Activated T-helper 1 cell treated with anti-CD3 and anti-CD28 coated beads, Interleukin-12 subunit alpha, Interleukin-12 subunit beta, Interleukin-2, Interleukin-4 antibody, amounts not matched to agents 30 ng/mL and 10 ng/mL and 1 ng/mL, durations not matched to agents 14 hours and 24 hours and 36 hours (primary cell): Measurements from ENCODE around the gene EFNB2. TPM values are rescaled to one million over a fixed set of nuclear protein-coding genes. Genes with fewer than 3 reads are reported as not detected.

Experiments used
- DNase-seq: peaks from one replicate; pipeline ENCODE4 v3.0.0; 2021; ENCODE audit warnings: low spot score
- H3K27ac Mint-ChIP-seq: one replicate; pipeline ENCODE4 v1.8.0; 2021; ENCODE audit warnings: mild to moderate bottlenecking, mixed read lengths
- H3K27me3 Mint-ChIP-seq: one replicate; pipeline ENCODE4 v1.8.0; 2022; ENCODE audit warnings: mild to moderate bottlenecking, moderate library complexity, mixed read lengths; ENCODE audit not compliant: insufficient read depth
- H3K36me3 Mint-ChIP-seq: one replicate; pipeline ENCODE4 v1.8.0; 2021; ENCODE audit warnings: low read depth, mixed read lengths
- H3K4me1 Mint-ChIP-seq: one replicate; pipeline ENCODE4 v1.8.0; 2021; ENCODE audit warnings: low read depth, mixed read lengths
- H3K4me3 Mint-ChIP-seq: one replicate; pipeline ENCODE4 v1.8.0; 2021; ENCODE audit warnings: mild to moderate bottlenecking, moderate library complexity, mixed read lengths
- H3K9me3 Mint-ChIP-seq: one replicate; pipeline ENCODE4 v1.8.0; 2021; ENCODE audit warnings: mixed read lengths
- intact Hi-C: fragments of 100-400 bp; cut with micrococcal nuclease; formaldehyde crosslinking; loops from one replicate; pipeline ENCODE4 v1.15.1; 2024
- total RNA-seq: library from RNA; stranded (reverse); gene quantifications from 2 replicates; pipeline ENCODE4 v1.2.3, GENCODE V29; 2022

The EFNB2 gene
- total RNA-seq, 1 donor from 2014 or later, result 0.44 TPM

DNA sequence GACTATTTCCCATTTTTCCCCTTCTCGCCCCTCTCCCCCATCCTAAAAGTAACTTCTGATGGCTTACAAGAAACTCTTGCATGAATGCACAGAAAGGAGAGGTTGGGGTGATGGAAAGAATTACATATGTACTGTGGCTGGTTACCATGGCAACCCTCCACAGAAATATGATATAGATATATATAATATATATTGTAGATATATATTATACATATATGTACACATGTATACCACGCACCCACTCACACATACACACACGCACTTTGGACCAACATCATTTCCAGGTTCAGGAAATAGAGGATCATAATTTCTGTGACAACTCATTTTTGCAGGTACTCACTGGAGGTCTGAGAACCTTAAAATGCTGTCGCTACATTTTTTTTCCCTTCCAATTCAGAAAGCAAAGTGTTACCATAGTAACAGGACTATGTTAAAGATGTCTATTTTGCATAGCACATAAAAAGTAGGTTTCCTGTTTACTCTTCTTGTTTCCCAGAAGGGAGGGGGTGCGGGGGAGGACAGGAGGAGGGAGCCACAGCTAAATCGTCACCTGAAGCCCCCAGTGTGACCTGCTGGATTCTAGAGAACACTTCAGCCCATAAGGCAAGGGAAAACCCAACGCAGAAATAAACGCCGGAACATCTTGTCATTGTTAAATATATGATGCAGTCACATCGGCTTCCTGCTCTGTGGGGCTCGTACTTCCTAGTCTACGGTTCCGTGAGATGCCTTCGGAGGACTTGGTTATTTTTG, 44.7 kb downstream of the EFNB2 start:
- H3K9me3 Mint-ChIP-seq, result no peaks in the 10 kb centered on the region
- H3K27me3 Mint-ChIP-seq, result peaks cover 23% of the 10 kb centered on the region
- intact Hi-C loops, result loop anchor here (2.0 kb wide), 1 partner anchor 42 kb away; no protein-coding TSS in a partner anchor
- peak overlapping the region; percentile 38 for H3K4me3 Mint-ChIP-seq
- peaks cover 31% of the 10 kb centered on the region for H3K4me1 Mint-ChIP-seq
- peak overlapping the region; percentile 70 for H3K27ac Mint-ChIP-seq
- peak; percentile 5 for DNase-seq
- no peaks in the 10 kb centered on the region for H3K36me3 Mint-ChIP-seq

DNA sequence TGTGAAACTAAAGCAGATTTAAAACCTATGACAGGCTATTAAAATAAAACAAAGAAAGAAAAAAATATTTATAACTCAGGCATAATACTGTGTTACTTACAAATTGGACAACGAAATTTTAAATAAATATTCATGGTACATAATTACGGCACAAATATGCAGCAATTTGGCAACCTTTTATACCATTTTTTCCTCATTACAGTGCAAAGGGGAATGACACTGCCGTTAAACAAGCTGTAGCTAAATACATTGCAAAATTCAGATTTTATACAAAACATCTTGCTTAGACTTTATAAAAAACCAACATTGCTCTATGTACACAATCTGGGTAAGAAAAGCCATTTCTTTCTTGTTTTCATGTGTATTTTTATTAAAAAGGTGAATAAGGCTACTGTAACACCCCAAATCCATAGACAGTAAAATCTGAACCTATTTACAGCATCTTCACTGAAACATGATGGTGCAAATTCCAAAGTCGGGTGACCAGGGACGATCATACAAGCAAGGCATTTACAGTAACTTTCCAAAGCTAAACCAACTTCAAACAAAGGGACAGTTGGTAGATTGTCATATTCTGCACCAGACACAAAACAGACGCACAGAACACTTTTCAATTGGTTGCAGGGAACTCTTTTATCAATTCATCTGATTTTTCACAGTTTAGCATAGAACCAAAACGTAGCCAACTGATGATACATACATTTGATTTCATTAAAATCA, 45.5 kb downstream of the EFNB2 start:
- Mint-ChIP-seq H3K27ac (no peak overlapping the region), H3K36me3 (no peaks in the 10 kb centered on the region), H3K27me3 (peaks cover 22% of the 10 kb centered on the region), H3K4me1 (peaks cover 31% of the 10 kb centered on the region), H3K9me3 (no peaks in the 10 kb centered on the region), H3K4me3 (no peak overlapping the region)
- no peak for DNase-seq
- intact Hi-C loops, result loop anchor here (2.0 to 5.0 kb wide), 2 partner anchors 43 to 1718 kb away; no protein-coding TSS in a partner anchor

DNA sequence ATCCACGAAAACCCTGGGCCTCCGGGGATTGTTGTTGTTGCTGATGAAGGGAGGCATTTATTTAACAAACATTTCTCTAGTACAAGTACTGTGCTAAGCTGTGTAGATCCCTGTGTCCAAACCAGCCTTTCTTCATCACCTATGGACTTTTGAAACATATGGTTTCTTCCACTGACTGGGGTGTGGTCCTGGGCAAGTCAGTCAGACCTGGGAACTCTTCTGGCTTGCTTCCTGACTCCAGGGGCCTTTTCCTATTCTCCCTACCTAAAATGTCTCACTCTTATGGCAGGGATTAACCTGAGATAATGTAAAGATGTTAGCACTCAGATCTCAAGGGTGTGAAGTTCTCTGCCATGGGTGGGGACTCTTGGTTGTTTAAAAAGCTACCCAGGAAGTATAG, 46.8 kb downstream of the EFNB2 start:
- Mint-ChIP-seq H3K36me3 (no peaks in the 10 kb centered on the region), H3K27ac (no peak overlapping the region), H3K27me3 (peaks cover 25% of the 10 kb centered on the region), H3K9me3 (no peaks in the 10 kb centered on the region), H3K4me1 (peaks cover 26% of the 10 kb centered on the region), H3K4me3 (no peak overlapping the region)
- intact Hi-C loops, result loop anchor here (5.0 kb wide), 1 partner anchor 1716 kb away; no protein-coding TSS in a partner anchor
- DNase-seq, result no peak

DNA sequence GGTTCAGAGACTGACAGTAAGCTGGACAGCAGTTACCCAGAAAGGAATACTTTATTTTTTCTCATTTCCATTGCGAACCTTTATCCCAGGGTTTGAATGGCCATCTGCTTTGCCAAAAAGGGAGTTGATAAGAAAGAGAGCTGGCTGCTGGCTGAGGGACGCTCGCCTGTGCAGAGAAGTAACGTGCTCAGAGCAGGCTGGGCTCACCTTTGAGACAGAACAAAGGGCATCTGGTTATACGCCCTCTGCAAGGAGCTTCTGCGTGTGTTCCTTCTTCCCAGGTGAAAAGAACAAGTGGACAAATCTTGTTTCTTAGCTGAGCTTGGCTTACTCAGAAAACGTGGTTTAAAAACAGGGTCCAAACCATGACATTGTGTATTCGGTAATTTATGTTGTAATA, 47.4 kb downstream of the EFNB2 start:
- H3K4me3 Mint-ChIP-seq, result no peak overlapping the region
- H3K4me1 Mint-ChIP-seq, result peaks cover 20% of the 10 kb centered on the region
- intact Hi-C loops, result loop anchor here (5.0 kb wide), 1 partner anchor 1716 kb away; no protein-coding TSS in a partner anchor
- H3K27ac Mint-ChIP-seq, result no peak overlapping the region
- no peaks in the 10 kb centered on the region for H3K9me3 Mint-ChIP-seq
- DNase-seq, result no peak
- no peaks in the 10 kb centered on the region for H3K36me3 Mint-ChIP-seq
- H3K27me3 Mint-ChIP-seq, result peaks cover 21% of the 10 kb centered on the region

DNA sequence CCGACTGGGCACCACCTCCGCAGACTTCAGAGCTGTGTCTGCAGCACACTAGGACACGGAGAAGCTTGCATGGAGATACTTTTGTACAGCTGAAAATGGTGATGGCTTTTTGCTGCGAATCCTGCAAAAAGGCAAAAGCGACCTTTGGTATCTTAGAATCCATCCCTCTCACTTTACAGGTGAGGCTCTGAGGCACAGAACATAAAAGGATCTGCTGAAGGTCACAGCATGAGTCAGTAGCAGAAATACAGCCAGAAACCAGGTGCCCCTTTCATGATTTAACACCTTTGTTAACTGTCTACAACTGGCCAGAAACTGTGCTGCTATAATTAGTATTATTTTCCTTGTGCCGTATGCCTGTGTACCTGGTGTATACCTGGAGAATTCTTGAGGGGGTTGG, 48.3 kb downstream of the EFNB2 start:
- peaks cover 16% of the 10 kb centered on the region for H3K4me1 Mint-ChIP-seq
- H3K27ac Mint-ChIP-seq, result no peak overlapping the region
- no peaks in the 10 kb centered on the region for H3K36me3 Mint-ChIP-seq
- no peaks in the 10 kb centered on the region for H3K9me3 Mint-ChIP-seq
- H3K27me3 Mint-ChIP-seq, result peaks cover 25% of the 10 kb centered on the region
- intact Hi-C loops, result loop anchor here (5.0 kb wide), 1 partner anchor 1715 kb away; no protein-coding TSS in a partner anchor
- no peak for DNase-seq
- no peak overlapping the region for H3K4me3 Mint-ChIP-seq

DNA sequence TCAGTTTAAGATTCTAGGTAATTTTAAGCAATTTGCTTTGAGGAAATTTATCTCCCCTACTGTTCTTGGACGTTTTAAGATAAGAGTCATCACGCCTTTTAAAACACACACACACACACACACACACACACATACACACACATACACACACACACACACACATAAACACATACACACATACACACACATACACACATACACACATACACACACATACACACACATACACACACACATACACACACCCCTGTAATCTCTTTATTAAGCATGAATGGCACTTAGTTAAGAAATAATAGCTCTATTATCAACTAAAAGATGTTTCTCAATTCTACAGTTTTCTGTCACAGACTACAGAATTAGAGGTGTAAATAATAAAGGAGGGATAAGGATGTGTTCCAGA, 49.2 kb downstream of the EFNB2 start:
- no peak for DNase-seq
- no peaks in the 10 kb centered on the region for H3K36me3 Mint-ChIP-seq
- intact Hi-C loops, result loop anchor here (5.0 kb wide), 1 partner anchor 1714 kb away; no protein-coding TSS in a partner anchor
- no peak overlapping the region for H3K27ac Mint-ChIP-seq
- no peaks in the 10 kb centered on the region for H3K9me3 Mint-ChIP-seq
- H3K27me3 Mint-ChIP-seq, result peaks cover 23% of the 10 kb centered on the region
- no peak overlapping the region for H3K4me3 Mint-ChIP-seq
- peaks cover 8% of the 10 kb centered on the region for H3K4me1 Mint-ChIP-seq

DNA sequence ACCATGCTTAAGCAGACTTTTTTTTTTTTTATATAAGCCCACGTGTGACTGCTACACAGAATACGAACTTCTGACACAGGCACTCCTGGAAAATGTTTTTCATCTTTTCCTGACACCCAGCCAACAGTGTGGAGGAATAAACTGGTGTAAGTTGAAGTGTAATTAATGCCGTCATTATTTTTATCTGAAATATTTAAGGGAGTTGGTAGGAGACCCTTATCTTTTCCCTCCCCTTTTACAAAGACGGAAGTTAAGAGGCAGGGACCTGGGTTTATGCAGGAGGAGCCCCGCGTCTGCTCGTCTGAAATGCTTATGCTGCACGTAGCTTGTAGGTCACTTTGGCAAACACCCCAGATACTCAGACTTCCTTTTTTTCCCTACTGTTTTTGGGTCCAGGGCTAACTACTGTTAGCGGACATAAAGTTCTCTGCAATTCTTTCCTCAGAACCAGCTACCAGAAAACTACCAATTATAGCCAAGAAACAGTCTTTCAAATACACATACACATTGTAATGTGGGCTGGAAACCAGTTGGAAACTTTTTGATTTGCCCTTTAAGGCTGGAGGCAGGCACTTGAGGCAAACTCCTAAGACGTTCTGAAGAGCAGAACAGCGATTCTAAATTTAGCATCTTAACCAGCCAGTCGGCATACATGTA, 50.8 kb downstream of the EFNB2 start:
- H3K4me3 Mint-ChIP-seq, result no peak overlapping the region
- H3K4me1 Mint-ChIP-seq, result no peaks in the 10 kb centered on the region
- DNase-seq, result no peak
- no peak overlapping the region for H3K27ac Mint-ChIP-seq
- H3K9me3 Mint-ChIP-seq, result no peaks in the 10 kb centered on the region
- no peaks in the 10 kb centered on the region for H3K36me3 Mint-ChIP-seq
- peaks cover 23% of the 10 kb centered on the region for H3K27me3 Mint-ChIP-seq
- intact Hi-C loops, result loop anchor here (5.0 kb wide), 1 partner anchor 1712 kb away; no protein-coding TSS in a partner anchor

DNA sequence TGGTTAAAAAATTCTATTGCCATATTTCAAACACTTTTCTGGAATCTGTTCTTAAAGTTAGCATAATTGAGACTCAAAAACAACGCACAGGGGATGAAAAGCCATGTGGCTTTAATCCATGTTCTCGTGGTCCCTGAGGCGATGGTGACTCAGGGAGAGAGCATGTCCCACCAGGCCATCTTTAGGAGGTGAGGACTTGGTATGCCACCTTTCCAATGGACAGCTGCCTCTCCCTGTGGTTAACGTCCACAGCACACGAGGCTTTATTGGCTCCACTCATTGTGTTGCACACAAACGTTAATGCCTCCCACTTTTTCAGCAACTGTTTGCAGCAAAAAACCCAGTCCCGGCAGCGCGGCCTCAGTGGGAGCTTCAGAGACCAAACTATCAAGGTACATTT, 51.4 kb downstream of the EFNB2 start:
- Mint-ChIP-seq H3K9me3 (no peaks in the 10 kb centered on the region), H3K36me3 (no peaks in the 10 kb centered on the region), H3K4me1 (no peaks in the 10 kb centered on the region), H3K27me3 (peaks cover 19% of the 10 kb centered on the region), H3K27ac (no peak overlapping the region), H3K4me3 (no peak overlapping the region)
- DNase-seq, result no peak
- intact Hi-C loops, result no loop called here

DNA sequence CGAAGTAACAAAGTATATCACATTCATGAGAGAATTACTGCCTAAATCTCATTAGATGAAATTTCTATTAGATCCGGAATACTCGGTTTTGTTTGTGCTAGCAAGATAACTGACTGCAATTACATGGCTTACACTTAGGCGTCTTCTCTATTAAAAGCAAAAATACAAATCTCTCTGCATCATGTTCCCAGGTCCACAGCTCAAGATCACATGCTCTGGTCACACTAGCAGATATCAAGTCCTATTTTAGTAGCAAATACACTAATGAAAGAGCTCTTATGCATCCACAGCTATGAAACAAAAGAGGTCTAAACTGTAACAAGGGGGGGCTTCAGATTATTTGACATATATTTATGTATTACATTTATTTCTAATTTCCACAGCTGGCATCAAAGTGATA, 53.5 kb downstream of the EFNB2 start:
- intact Hi-C loops, result no loop called here
- Mint-ChIP-seq H3K27ac (no peak overlapping the region), H3K9me3 (no peaks in the 10 kb centered on the region), H3K4me3 (no peak overlapping the region), H3K27me3 (peaks cover 24% of the 10 kb centered on the region), H3K36me3 (no peaks in the 10 kb centered on the region), H3K4me1 (no peaks in the 10 kb centered on the region)
- no peak for DNase-seq

DNA sequence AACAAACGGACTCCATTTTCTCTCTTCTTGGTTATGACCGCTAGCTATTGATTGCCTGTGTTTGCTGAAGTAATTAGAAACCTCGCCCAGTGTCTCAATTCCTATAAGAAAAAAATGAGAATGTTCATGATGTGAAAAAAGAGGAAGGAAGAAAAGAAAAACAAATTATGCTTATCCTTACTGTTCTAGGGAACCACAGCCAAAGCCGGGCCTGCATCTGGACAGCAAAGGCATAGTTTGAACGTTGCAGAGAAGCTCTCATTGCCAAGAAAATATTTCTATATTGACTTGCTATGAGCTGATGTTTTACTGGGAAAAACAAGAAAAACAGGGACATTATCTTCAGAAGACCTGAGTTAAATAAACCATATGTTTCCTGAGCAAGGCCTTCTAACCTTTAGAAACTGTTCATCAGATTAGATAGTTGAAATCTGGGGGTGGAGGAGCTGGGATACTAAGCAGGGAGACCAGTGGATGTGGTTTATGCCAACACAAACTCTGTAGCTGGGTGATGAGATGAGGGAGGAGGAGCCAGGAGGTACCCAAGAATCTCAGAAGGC, 55.0 kb downstream of the EFNB2 start:
- DNase-seq, result no peak
- H3K4me3 Mint-ChIP-seq, result no peak overlapping the region
- peaks cover 21% of the 10 kb centered on the region for H3K27me3 Mint-ChIP-seq
- intact Hi-C loops, result no loop called here
- no peaks in the 10 kb centered on the region for H3K4me1 Mint-ChIP-seq
- no peak overlapping the region for H3K27ac Mint-ChIP-seq
- no peaks in the 10 kb centered on the region for H3K36me3 Mint-ChIP-seq
- no peaks in the 10 kb centered on the region for H3K9me3 Mint-ChIP-seq

DNA sequence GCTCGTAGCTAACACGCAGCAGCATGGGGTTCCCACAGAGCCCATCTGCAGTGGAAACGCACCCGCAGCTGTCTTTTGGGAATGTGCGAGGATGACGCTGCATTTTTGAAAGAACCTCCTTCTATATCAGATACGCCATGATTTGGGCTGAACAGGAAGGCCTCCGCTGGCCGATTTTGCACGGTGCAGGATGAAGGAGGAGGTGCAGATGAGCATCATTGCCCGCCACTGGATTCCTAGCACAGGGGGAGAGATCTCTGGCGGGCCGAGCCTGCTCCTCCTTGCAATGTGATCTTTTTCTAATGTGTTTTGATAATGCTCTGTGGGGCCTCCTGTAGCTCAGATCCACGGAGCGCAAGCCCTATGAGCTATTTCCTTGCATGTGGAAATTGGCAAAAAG, 55.5 kb downstream of the EFNB2 start:
- Mint-ChIP-seq H3K27ac (no peak overlapping the region), H3K4me3 (no peak overlapping the region), H3K4me1 (no peaks in the 10 kb centered on the region), H3K36me3 (no peaks in the 10 kb centered on the region), H3K9me3 (no peaks in the 10 kb centered on the region), H3K27me3 (peaks cover 21% of the 10 kb centered on the region)
- DNase-seq, result no peak
- intact Hi-C loops, result no loop called here

DNA sequence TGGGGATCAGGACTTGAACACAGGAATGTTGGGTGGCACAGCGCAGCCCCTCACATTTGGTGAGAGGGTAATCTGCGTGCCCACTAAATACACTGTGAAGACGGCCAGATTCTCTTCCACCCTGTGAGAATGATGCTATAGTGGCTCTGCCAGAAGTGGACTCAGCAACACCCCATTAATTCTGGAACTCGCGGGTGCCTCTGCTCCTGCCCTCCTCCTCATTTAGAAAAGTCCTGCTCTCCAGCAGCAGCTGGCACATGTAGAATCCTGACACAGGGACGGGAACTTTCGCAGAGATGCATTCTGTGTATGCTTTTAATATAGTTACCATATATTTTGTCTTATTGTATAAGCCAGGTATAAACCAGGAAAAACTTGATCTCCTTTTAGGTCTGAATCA, 57.3 kb downstream of the EFNB2 start:
- Mint-ChIP-seq H3K36me3 (no peaks in the 10 kb centered on the region), H3K27me3 (peaks cover 14% of the 10 kb centered on the region), H3K4me1 (no peaks in the 10 kb centered on the region), H3K4me3 (no peak overlapping the region), H3K27ac (no peak overlapping the region), H3K9me3 (no peaks in the 10 kb centered on the region)
- DNase-seq, result no peak
- intact Hi-C loops, result no loop called here
